Endothelial cell of umbilical vein (primary cell): ENCODE data around the gene UBASH3B. TPM values are rescaled to one million over a fixed set of nuclear protein-coding genes. Genes with fewer than 3 reads are reported as not detected.

Experiments used
- BruUV-seq: library from RNA; stranded (reverse); fragments of 400-500 nt; replicated peaks from 2 replicates; lab custom pipeline; 2021; lab: Mats Ljungman, UMichigan
- CTCF ChIA-PET: fragments of 300-600, 350-600 bp; sonication (Branson Sonifier 250); formaldehyde crosslinking; loops from one replicate; lab custom pipeline; 2021; ENCODE audit warnings: antibody characterized with exemption, inconsistent platforms; lab: Charles Lee
- POLR2A ChIA-PET: fragments of 300-600, 350-600 bp; sonication (Branson Sonifier 250); formaldehyde crosslinking; loops from one replicate; lab custom pipeline; 2021; ENCODE audit warnings: antibody characterized with exemption, inconsistent platforms; lab: Charles Lee
- DNase-seq: peaks from one replicate; pipeline ENCODE4 v3.0.0-alpha.2; 2011; ENCODE audit warnings: low read depth, low spot score
- FAIRE-seq: peaks from 2 replicates; lab custom pipeline; 2011; peaks lifted over from hg19 to GRCh38; lab: Jason Lieb, UNC
- H2AFZ ChIP-seq: 2 replicates; pipeline ENCODE4 v1.6.0; 2012; ENCODE audit warnings: low read depth, low read length, control low read depth, inconsistent platforms
- H3K27ac ChIP-seq: 2 replicates; pipeline ENCODE4 v1.5.1; 2011; ENCODE audit warnings: low read depth, mild to moderate bottlenecking, control low read depth, low read length, moderate library complexity; ENCODE audit not compliant: insufficient read depth
- H3K27me3 ChIP-seq, 2 experiments: 2 replicates each; pipeline versions ENCODE4 v1.6.0 to v1.6.1; 2011; ENCODE audit warnings: low read length in 2 of 2, mixed read lengths in 1 of 2; ENCODE audit not compliant: control insufficient read depth in 2 of 2, insufficient read depth in 2 of 2
- H3K36me3 ChIP-seq, 2 experiments: 2 replicates in 1 of 2; 3 replicates in 1 of 2; pipeline ENCODE4 v1.5.1; 2011; ENCODE audit warnings: low read length in 2 of 2, mild to moderate bottlenecking in 1 of 2, moderate library complexity in 1 of 2; ENCODE audit not compliant: control insufficient read depth in 2 of 2, insufficient read depth in 2 of 2; ENCODE audit errors: extremely low read depth in 1 of 2
- H3K4me1 ChIP-seq: 3 replicates; pipeline ENCODE4 v1.5.1; 2011; ENCODE audit warnings: mild to moderate bottlenecking, low read length; ENCODE audit not compliant: control insufficient read depth, insufficient read depth; ENCODE audit errors: extremely low read depth
- H3K4me2 ChIP-seq: 2 replicates; pipeline ENCODE4 v1.6.1; 2011; ENCODE audit warnings: low read length, control low read depth, mixed read lengths; ENCODE audit not compliant: insufficient read depth
- H3K4me3 ChIP-seq, 3 experiments: fragments of 200-600 bp in 1 of 3; sonication (generic), shearing (Covaris generic) in 1 of 3; replicated peaks in 1 of 3; 2 replicates each; pipeline ENCODE4 v1.5.1; 2011 to 2016; ENCODE audit warnings: control low read depth in 3 of 3, low read length in 3 of 3, mild to moderate bottlenecking in 2 of 3, inconsistent platforms in 1 of 3, low read depth in 1 of 3, moderate library complexity in 1 of 3; ENCODE audit not compliant: insufficient read depth in 1 of 3
- H3K79me2 ChIP-seq: 2 replicates; pipeline ENCODE4 v1.6.0; 2012; ENCODE audit warnings: low read length, inconsistent platforms; ENCODE audit not compliant: control insufficient read depth, insufficient read depth
- H3K9ac ChIP-seq: replicated peaks from 2 replicates; pipeline ENCODE3; 2011; ENCODE audit warnings: low read length, control low read depth; ENCODE audit not compliant: insufficient read depth; ENCODE audit errors: extremely low read depth
- H3K9me1 ChIP-seq: replicated peaks from 3 replicates; pipeline ENCODE4 v1.6.0; 2011; ENCODE audit warnings: mild to moderate bottlenecking, low read length; ENCODE audit not compliant: control insufficient read depth, insufficient read depth; ENCODE audit errors: extremely low read depth
- H3K9me3 ChIP-seq: replicated peaks from 2 replicates; pipeline ENCODE4 v1.5.1; 2012; ENCODE audit warnings: low read length, inconsistent platforms; ENCODE audit not compliant: control insufficient read depth, insufficient read depth
- H4K20me1 ChIP-seq: replicated peaks from 2 replicates; pipeline ENCODE3; 2011; ENCODE audit warnings: mild to moderate bottlenecking, low read length; ENCODE audit not compliant: control insufficient read depth, insufficient read depth; ENCODE audit errors: extremely low read depth
- CTCF ChIP-seq, 2 donors: IDR thresholded peaks; 1 replicate in 1 of 2; 2 replicates in 1 of 2; pipeline ENCODE4 v1.5.1; 2011; ENCODE audit warnings: low read length in 2 of 2, mild to moderate bottlenecking in 2 of 2, moderate library complexity in 2 of 2, control low read depth in 1 of 2, inconsistent platforms in 1 of 2, low read depth in 1 of 2; ENCODE audit not compliant: insufficient read depth in 1 of 2; ENCODE audit errors: extremely low read depth in 1 of 2
- EZH2 ChIP-seq: IDR thresholded peaks from 2 replicates; pipeline ENCODE4 v1.6.1; 2012; ENCODE audit warnings: borderline replicate concordance, low read depth, mild to moderate bottlenecking, moderate library complexity, low read length, inconsistent platforms; ENCODE audit not compliant: severe bottlenecking
- FOS ChIP-seq: IDR thresholded peaks from 2 replicates; pipeline ENCODE4 v1.6.1; 2011; ENCODE audit warnings: mild to moderate bottlenecking, low read length, moderate library complexity, borderline replicate concordance; ENCODE audit not compliant: insufficient read depth
- GATA2 ChIP-seq: IDR thresholded peaks from 2 replicates; pipeline ENCODE4 v1.7.0; 2011; ENCODE audit warnings: low read depth, mild to moderate bottlenecking, moderate library complexity, mixed read lengths, low read length; ENCODE audit not compliant: insufficient read length, insufficient read depth
- JUN ChIP-seq: IDR thresholded peaks from 2 replicates; pipeline ENCODE4 v1.6.1; 2011; ENCODE audit warnings: borderline replicate concordance, low read depth; ENCODE audit not compliant: insufficient read length, insufficient read depth
- MAX ChIP-seq: IDR thresholded peaks from 2 replicates; pipeline ENCODE4 v1.6.1; 2011; ENCODE audit not compliant: insufficient read depth, insufficient read length
- MYC ChIP-seq: IDR thresholded peaks from one replicate; pipeline ENCODE4 v1.6.1; 2011; ENCODE audit warnings: mild to moderate bottlenecking, low read depth, low read length
- POLR2A ChIP-seq: IDR thresholded peaks from 2 replicates; pipeline ENCODE4 v1.6.1; 2012; ENCODE audit warnings: low read depth, mild to moderate bottlenecking, control low read depth, low read length
- POLR2AphosphoS5 ChIP-seq: IDR thresholded peaks from 2 replicates; pipeline ENCODE4 v1.6.1; 2012; ENCODE audit warnings: low read depth, mild to moderate bottlenecking, control low read depth, low read length, moderate library complexity; ENCODE audit not compliant: insufficient read depth
- dilution Hi-C: fragments of 300-500 bp; cut with MboI; formaldehyde crosslinking; loops from one replicate; pipeline ENCODE4 v1.15.0; 2019; ENCODE audit warnings: low sequenced_read_pairs; ENCODE audit not compliant: extremely low pct_ligation_motif_present
- intact Hi-C: fragments of 100-400 bp; cut with micrococcal nuclease; formaldehyde crosslinking; loops from one replicate; pipeline ENCODE4 v1.10.0; 2022
- polyA plus RNA-seq, 4 experiments: library from polyadenylated mRNA; depleted of rRNA in 3 of 4; stranded (reverse) in 3 of 4; unstranded in 1 of 4; fragments of >200 nt; gene quantifications; 2 replicates each; pipeline versions ENCODE4 v1.2.1 to v1.2.3, GENCODE V29; 2011 to 2012; ENCODE audit warnings: missing spikeins in 1 of 4
- total RNA-seq: library from RNA; stranded (reverse); gene quantifications from 2 replicates; pipeline ENCODE4 v1.2.3, GENCODE V29; 2021

The UBASH3B gene
- total and polyA plus RNA-seq, 2 donors (not counting 3 experiments of a cell fraction or from before 2014, with no cell fraction given), result 23.7 to 38.1 TPM

- dilution Hi-C loops (no loop called here), intact Hi-C loops (no loop called here)
- FAIRE-seq, result no peak
- TF ChIP-seq GATA2, result no peak
- no peak for TF ChIP-seq EZH2
- TF ChIP-seq POLR2A, result no peak
- TF ChIP-seq MYC, result no peak
- no peak for TF ChIP-seq FOS
- no peak for TF ChIP-seq POLR2AphosphoS5
- no peak for TF ChIP-seq JUN
- no peak for TF ChIP-seq CTCF (IDR thresholded peaks at IDR 0.05; ENCODE audit: extremely low read depth in 1 of 2, insufficient read depth in 1 of 2, low read depth in 1 of 2, low read length in 2 of 2)
- TF ChIP-seq MAX, result no peak
- no peaks in the 10 kb centered on the region for H3K36me3 ChIP-seq
- H3K4me2 ChIP-seq, result no peak overlapping the region
- H3K4me3 ChIP-seq, result no peak overlapping the region
- no peaks in the 10 kb centered on the region for H3K79me2 ChIP-seq
- no TSS peak for BruUV-seq
- H3K9me1 ChIP-seq, result no peaks in the 10 kb centered on the region
- no peak overlapping the region for H3K9ac ChIP-seq
- no peaks in the 10 kb centered on the region for H3K9me3 ChIP-seq
- H3K4me1 ChIP-seq, result peaks cover 15% of the 10 kb centered on the region
- ChIA-PET POLR2A (no interaction called here), CTCF (interaction anchor here (0.6 to 1.7 kb wide), 3 partner anchors 9 to 11 kb away, joined by 3 to 5 read pairs (median 5); no protein-coding TSS in a partner anchor)
- no peak overlapping the region for H2AFZ ChIP-seq
- no peak for DNase-seq
- no peak overlapping the region for H3K27ac ChIP-seq
- H4K20me1 ChIP-seq, result no peaks in the 10 kb centered on the region
- H3K27me3 ChIP-seq, result no peaks in the 10 kb centered on the region
Measured at GRCh38 chr11:122746050-122746478, 90.5 kb downstream of the UBASH3B start.
